Right ventricle myocardium inferior (tissue), 1 donor: ENCODE results near the gene ADAMTS2. TPM values are rescaled to one million over a fixed set of nuclear protein-coding genes. Genes with fewer than 3 reads are reported as not detected.

Experiments used
- ATAC-seq: fragments of 200-7000 bp; cut with Tn5 transposase; one replicate; pipeline ENCODE4 v1.9.1; 2020; ENCODE audit warnings: mild to moderate bottlenecking, moderate library complexity
- DNase-seq: peaks from one replicate; pipeline ENCODE4 v3.0.0; 2021; ENCODE audit errors: missing footprints
- intact Hi-C: fragments of 100-400 bp; cut with DNase I; formaldehyde crosslinking; loops from one replicate; pipeline ENCODE4 v1.11.0; 2022
- total RNA-seq: library from RNA; stranded (reverse); fragmentation: NEBNext Ultra II Directional; extraction: Animal tissue kit (Norgen Biotek cat#: 25700); gene quantifications from one replicate; pipeline ENCODE4 v1.2.1, GENCODE V29; 2021
- donor health status: DM: no; HTN: yes; CAD: no; lungs with severe emphysema.

Gene ADAMTS2
- total RNA-seq, 1 donor from 2014 or later = 3.7 TPM

- DNase-seq (peak; percentile 57), ATAC-seq (no peak)
- intact Hi-C loops = no loop called here
Observed at GRCh38 chr5:179255527-179256327, 89.5 kb downstream of the ADAMTS2 start.

- intact Hi-C loops = no loop called here
- ATAC-seq (no peak), DNase-seq (no peak)
Observed at GRCh38 chr5:179254638-179255271, 90.5 kb downstream of the ADAMTS2 start.

DNA sequence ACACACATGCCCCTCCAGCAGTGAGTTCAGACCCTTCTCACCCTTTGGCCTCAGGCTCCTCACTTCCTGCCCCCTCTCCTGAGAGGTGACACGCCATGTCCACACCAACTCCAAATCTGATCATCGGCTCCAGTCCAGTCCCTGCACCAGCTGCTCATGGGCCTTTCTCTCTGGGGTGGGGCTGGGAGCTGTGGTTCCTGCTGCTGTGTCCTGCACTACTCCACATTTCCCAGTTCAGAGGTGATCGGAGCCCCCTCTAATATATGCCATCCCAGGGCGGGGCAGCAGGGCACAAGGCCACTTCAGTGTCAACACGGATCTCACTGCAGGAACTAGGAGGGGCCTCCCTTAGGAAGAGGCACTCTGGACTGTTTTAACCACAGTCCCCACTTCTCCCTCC is 91.5 kb downstream of the ADAMTS2 start:
- no peak for ATAC-seq
- DNase-seq = no peak
- intact Hi-C loops = no loop called here

DNA sequence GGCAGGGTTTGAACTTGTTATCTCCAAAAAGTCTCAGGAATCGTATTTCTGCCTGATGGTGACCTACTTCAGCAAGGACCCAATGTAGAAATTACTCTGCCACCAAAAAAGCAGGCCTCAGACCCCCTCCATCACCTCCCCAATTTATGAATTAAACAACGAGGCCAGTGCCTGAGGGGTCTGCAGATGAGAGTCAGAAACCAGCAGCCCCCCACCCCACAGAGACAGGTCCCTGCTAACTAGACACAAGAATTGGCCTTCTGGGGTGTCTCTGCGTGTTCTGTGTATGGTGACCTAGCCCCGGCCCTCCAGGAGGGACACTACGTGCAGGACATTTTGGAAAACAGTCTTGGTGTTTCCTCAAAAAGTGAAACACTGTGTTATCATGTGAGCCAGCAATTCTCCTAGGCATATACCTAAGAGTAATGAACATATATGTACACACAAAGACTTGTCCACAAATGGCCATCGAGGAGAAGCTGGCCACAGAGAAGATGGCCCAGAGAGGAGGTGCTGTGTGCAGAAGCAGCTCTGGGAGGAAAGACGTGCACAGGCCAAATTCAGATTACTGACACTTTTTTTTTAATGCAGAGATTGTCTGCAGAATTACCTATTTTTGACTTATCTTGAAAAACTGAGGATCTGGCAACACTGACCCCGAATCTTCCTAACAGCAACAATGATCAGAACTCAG is 93.8 kb downstream of the ADAMTS2 start:
- intact Hi-C loops = no loop called here
- no peak for ATAC-seq

DNA sequence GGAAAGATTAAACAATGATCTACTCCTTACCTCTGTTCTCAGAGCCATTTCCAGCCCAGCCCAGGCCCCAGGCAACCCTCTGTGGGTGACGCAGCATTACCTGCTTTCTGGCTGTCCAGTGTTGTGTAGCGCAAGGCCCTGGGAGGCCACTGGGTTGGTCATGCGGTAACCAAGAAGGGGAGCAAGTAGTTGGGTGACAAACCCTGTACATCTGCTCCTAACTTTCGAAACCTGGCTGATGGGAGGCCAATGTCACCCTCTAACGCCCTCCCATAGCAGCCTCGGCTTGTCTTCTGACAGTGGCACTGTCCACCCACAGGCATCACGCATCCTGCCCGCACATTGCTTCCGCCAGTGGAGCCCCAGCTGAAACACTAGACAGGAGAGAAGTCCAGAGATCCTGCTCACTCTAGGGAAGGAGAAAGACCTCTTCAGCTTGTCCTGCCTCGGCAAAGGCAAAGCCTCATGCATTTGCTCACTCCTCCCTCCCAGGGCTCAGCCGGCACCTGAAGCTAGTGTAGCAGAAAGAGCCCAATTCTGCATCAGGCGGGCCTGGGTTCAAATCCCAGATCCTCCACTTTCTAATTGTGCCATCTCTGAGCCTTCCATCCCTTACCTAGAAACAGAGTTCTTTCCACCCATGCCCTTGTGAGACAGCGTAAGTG is 94.6 kb downstream of the ADAMTS2 start:
- no peak for DNase-seq
- intact Hi-C loops = no loop called here
- no peak for ATAC-seq

More for the DNA sequence above, 93.8 kb downstream of the ADAMTS2 start:
- DNase-seq = no peak

- ATAC-seq (no peak), DNase-seq (no peak)
- intact Hi-C loops = no loop called here
Observed at GRCh38 chr5:179246227-179246626, 99.0 kb downstream of the ADAMTS2 start.

DNA sequence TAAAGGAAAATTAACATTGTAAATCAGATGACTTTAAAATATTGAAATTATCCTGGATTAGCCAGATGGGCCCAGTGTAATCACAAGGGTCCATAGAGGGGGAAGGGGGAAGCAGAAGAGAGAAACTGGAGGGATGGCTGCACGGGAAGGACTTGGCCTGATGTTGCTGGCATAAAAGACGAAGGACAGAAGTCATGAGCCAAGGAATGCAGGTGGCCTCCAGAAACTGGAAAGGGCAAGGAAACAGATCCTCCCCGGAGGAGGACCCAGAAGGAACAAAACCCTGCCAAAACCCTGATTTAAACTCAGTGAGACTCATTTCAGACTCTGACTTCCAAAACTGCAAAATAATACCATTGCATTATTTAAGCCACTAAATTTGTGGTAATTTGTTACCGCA is 100.2 kb downstream of the ADAMTS2 start:
- ATAC-seq (no peak), DNase-seq (no peak)
- intact Hi-C loops = no loop called here

DNA sequence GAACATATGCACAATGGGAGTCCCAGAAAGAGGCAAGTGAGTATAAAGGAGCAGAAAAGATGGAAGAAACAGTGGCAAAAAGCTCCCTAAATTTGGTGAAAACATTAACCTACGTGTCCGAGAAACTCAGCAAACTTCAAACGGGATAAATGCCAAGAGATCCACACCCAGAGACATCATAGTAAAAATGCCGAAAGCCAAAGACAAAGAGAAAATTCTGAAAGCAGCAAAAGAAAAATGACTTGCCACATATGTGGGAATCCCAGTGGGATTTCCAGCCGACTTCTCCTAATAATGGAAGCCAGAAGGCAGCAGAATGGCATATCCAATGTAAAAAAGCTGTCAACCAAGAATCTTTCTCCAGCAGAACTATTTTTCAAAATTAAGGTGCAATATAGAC is 101.2 kb downstream of the ADAMTS2 start:
- intact Hi-C loops = no loop called here
- ATAC-seq (no peak), DNase-seq (no peak)

DNA sequence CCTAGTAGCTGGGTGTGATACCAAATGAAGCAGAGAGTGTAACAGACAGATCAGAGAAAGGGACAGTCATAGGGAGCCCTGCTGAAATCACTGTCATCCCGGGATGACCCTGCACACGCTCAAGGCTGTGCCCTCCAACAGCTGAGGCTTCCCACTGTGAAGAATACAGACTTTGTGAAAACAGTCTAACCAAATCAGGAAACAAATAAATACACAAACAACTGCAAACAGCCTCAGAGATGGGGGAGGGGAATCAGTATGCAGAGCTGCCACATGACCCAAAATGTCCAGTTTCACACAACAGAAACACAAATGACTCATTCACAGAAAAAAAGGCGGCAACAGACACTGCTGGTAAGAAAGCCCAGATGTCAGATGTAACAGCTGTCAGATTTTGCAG is 101.9 kb downstream of the ADAMTS2 start:
- peak; percentile 65 for ATAC-seq
- DNase-seq = no peak
- intact Hi-C loops = no loop called here

DNA sequence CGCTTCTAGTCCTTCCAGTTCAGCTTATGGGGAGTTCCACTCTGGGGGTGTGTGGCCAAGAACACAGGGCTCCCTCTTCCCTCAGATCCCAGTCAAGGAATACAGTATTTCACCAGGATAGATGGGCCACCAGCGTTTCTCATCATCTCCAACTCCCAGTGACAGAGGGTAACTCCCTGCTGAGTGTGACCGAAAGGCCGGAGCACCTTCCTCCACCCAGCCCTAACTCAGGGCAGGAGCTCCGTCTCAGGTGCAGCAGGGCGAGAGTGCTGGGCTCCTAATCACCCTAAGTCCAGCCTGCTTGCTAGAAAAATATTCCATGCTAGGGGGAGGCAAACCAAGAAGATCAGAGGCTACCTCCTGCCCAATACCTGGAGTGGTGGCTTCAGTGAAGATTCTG is 102.6 kb downstream of the ADAMTS2 start:
- ATAC-seq (no peak), DNase-seq (no peak)
- intact Hi-C loops = no loop called here

- intact Hi-C loops = no loop called here
- DNase-seq (peak; percentile 61), ATAC-seq (peak; percentile 67)
Observed at GRCh38 chr5:179241764-179242370, 103.4 kb downstream of the ADAMTS2 start.

DNA sequence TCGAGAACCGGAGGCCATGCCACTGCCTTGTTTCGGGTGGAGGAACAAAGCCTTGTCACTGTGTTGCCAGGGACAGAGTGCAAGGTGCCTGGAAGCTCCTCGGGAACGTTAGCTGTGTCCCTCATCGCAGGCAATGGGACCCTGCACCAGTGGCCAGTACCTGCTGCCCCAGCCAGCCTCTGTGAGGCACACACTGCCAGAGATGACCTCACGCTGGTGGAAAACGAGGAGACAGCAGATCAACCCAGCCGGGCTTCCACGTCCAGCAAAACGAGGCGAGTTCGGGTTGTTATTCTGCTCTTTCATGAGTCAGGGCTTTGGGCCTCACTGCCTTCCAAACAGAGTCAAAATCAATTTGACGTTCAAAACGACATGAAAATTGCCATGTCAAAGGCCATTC is 104.1 kb downstream of the ADAMTS2 start:
- DNase-seq (no peak), ATAC-seq (no peak)
- intact Hi-C loops = no loop called here

DNA sequence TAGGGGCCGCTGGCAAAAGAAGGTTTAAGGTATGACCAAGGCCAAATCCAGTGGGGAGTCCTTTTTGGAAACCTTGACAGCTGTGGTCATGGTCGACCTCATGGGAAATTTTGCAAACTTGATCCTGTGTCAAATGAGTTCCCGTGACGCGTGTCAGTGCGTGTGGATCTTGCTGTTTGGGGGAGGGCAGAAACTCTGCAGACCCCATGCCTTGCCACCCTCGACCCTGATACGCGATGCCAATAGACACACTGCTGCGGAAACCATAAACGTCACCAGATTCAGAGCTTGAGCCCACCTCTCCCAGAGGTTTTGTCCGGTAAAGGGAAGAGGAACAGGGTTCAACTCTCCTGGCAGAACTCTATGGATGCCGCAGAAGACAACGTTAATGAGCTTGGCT is 104.7 kb downstream of the ADAMTS2 start:
- no peak for ATAC-seq
- DNase-seq = no peak
- intact Hi-C loops = no loop called here

GRCh38 chr5:179239256-179240135 is 105.8 kb downstream of the ADAMTS2 start:
- intact Hi-C loops = no loop called here
- no peak for ATAC-seq
- no peak for DNase-seq

DNA sequence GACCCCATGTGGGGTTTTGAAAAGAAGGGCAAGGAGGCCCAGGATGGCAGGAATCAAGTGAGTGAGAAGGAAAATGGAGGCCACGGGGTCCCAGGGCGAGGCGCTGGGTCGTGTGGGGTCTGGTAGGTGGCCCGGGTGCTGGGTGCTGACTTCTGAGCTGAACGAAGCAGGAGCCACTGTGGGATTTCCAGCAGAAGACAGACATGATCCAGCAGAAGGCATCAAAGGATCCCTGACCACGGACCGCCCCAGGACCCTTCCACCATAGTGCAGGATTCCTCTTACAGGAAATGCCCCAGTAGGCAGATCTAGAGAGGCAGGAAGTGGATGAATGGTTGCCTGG is 106.7 kb downstream of the ADAMTS2 start:
- ATAC-seq (no peak), DNase-seq (no peak)
- intact Hi-C loops = no loop called here

DNA sequence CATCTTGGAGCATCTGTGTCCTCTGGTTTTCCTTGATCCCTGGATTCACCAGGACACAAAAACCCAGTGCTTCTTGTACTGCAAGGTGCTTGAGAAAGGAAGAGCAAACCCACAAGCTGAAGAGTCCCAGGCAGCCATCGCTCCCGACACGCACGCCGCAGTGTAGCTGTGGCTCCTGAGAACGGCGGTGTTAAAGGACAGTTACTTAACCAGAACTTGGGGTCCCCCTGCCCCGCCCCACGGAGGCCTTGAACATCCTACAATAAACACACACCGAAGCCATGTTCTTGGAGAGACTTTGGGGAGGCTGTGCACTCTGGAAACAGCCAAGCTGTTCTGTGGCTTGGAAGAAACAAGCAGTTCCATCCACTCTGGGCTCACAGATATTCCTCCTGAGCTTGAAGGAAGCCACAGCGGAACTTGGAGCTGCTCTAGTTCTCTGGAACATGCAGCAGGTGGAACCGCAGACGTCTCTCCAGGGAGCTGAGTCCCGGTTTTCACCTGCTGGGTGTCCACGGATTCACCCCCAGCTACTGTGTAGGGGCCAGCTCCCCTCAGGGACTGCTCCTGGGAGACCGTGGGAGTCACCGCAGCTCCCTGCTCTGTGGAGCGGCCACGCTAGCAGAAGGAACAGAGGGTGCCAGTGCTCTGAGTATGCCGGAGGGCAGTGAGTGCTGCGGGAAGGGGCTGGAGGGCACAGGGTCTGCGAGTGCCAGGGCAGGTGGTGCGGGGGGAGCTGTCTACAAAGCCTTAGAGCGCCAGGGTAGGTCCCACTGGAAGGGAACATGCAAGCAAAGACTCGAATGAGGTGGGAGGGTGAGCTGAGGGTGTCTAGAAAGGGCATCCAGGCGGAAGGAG is 107.3 kb downstream of the ADAMTS2 start:
- DNase-seq (no peak), ATAC-seq (no peak)
- intact Hi-C loops = no loop called here
